H9 (cell line): ENCODE results near the gene SNAP25. TPM values are rescaled to one million over a fixed set of nuclear protein-coding genes. Genes with fewer than 3 reads are reported as not detected.

Experiments used
- DNase-seq: peaks from one replicate; pipeline ENCODE4 v3.0.0-alpha.2; 2017
- H2AFZ ChIP-seq: one replicate; pipeline ENCODE4 v1.6.1; 2013; ENCODE audit warnings: mild to moderate bottlenecking, low read length, control low read depth, moderate library complexity
- H2AK5ac ChIP-seq: 2 replicates; pipeline ENCODE4 v1.6.1; 2013; ENCODE audit warnings: low read length, control low read depth, mixed read lengths; ENCODE audit not compliant: insufficient read length
- H2BK120ac ChIP-seq: one replicate; pipeline ENCODE4 v1.6.1; 2013; ENCODE audit warnings: low read depth, mild to moderate bottlenecking, low read length, control low read depth, inconsistent platforms; ENCODE audit not compliant: poor library complexity, severe bottlenecking
- H2BK12ac ChIP-seq: 2 replicates; pipeline ENCODE4 v1.6.1; 2013; ENCODE audit warnings: low read length, control low read depth, mixed read lengths, low read depth; ENCODE audit not compliant: insufficient read length
- H2BK15ac ChIP-seq: 2 replicates; pipeline ENCODE4 v1.6.1; 2013; ENCODE audit warnings: low read depth, low read length, control low read depth
- H2BK20ac ChIP-seq: one replicate; pipeline ENCODE4 v1.6.1; 2013; ENCODE audit warnings: low read depth, mild to moderate bottlenecking, low read length, control low read depth, inconsistent platforms; ENCODE audit not compliant: poor library complexity, severe bottlenecking
- H2BK5ac ChIP-seq: 2 replicates; pipeline ENCODE4 v1.6.1; 2013; ENCODE audit warnings: low read length, control low read depth, mixed read lengths; ENCODE audit not compliant: insufficient read length
- H3K14ac ChIP-seq: 2 replicates; pipeline ENCODE4 v1.6.1; 2013; ENCODE audit warnings: low read length, control low read depth; ENCODE audit not compliant: insufficient read depth
- H3K18ac ChIP-seq: 2 replicates; pipeline ENCODE4 v1.6.1; 2013; ENCODE audit warnings: low read depth, mild to moderate bottlenecking, mixed read lengths, low read length, control low read depth; ENCODE audit not compliant: insufficient read length
- H3K23ac ChIP-seq: 2 replicates; pipeline ENCODE4 v1.6.1; 2013; ENCODE audit warnings: low read length, control low read depth, mixed read lengths, low read depth; ENCODE audit not compliant: insufficient read length
- H3K23me2 ChIP-seq: 2 replicates; pipeline ENCODE4 v1.6.1; 2013; ENCODE audit warnings: low read depth, mild to moderate bottlenecking, mixed read lengths, low read length, control low read depth; ENCODE audit not compliant: insufficient read length, poor library complexity, severe bottlenecking
- H3K27ac ChIP-seq: 2 replicates; pipeline ENCODE4 v1.5.1; 2013; ENCODE audit warnings: low read length, control low read depth, mixed read lengths, low read depth; ENCODE audit not compliant: insufficient read length
- H3K27me3 ChIP-seq: 2 replicates; pipeline ENCODE4 v1.6.1; 2013; ENCODE audit warnings: low read length, control low read depth, inconsistent platforms; ENCODE audit not compliant: insufficient read depth
- H3K4ac ChIP-seq: 2 replicates; pipeline ENCODE4 v1.6.1; 2013; ENCODE audit warnings: low read depth, mild to moderate bottlenecking, control low read depth, inconsistent platforms, low read length, moderate library complexity
- H3K4me1 ChIP-seq: 2 replicates; pipeline ENCODE4 v1.6.1; 2013; ENCODE audit warnings: low read length, control low read depth, inconsistent platforms; ENCODE audit not compliant: insufficient read depth
- H3K4me2 ChIP-seq: 2 replicates; pipeline ENCODE4 v1.6.1; 2013; ENCODE audit warnings: low read length, control low read depth, mixed read lengths; ENCODE audit not compliant: insufficient read length, insufficient read depth
- H3K56ac ChIP-seq: 2 replicates; pipeline ENCODE4 v1.6.1; 2013; ENCODE audit warnings: low read depth, mild to moderate bottlenecking, mixed read lengths, low read length, control low read depth; ENCODE audit not compliant: insufficient read length
- H3K79me1 ChIP-seq: 2 replicates; pipeline ENCODE4 v1.6.1; 2013; ENCODE audit warnings: low read depth, mild to moderate bottlenecking, moderate library complexity, low read length, control low read depth, inconsistent platforms; ENCODE audit not compliant: insufficient read depth, poor library complexity, severe bottlenecking
- H3K79me2 ChIP-seq: 2 replicates; pipeline ENCODE4 v1.6.1; 2013; ENCODE audit warnings: low read length, control low read depth, inconsistent platforms; ENCODE audit not compliant: insufficient read depth
- H3K9ac ChIP-seq: 2 replicates; pipeline ENCODE4 v1.6.1; 2013; ENCODE audit warnings: low read length, control low read depth, mixed read lengths; ENCODE audit not compliant: insufficient read length; ENCODE audit errors: extremely low read depth
- H3K9me3 ChIP-seq: one replicate; pipeline ENCODE4 v1.6.1; 2013; ENCODE audit warnings: low read depth, low read length, inconsistent platforms; ENCODE audit not compliant: control insufficient read depth
- H3T11ph ChIP-seq: one replicate; pipeline ENCODE4 v1.6.1; 2013; ENCODE audit warnings: mild to moderate bottlenecking, low read length, control low read depth, inconsistent platforms
- H4K20me1 ChIP-seq: one replicate; pipeline ENCODE4 v1.6.1; 2013; ENCODE audit not compliant: control insufficient read depth, insufficient read length, insufficient read depth
- H4K5ac ChIP-seq: 2 replicates; pipeline ENCODE4 v1.6.1; 2013; ENCODE audit warnings: low read depth, mild to moderate bottlenecking, mixed read lengths, low read length, control low read depth; ENCODE audit not compliant: insufficient read length
- H4K8ac ChIP-seq: replicated peaks from 2 replicates; pipeline ENCODE4 v1.6.1; 2013; ENCODE audit warnings: low read length, control low read depth, mixed read lengths, low read depth; ENCODE audit not compliant: insufficient read length
- H4K91ac ChIP-seq: 2 replicates; pipeline ENCODE4 v1.6.1; 2013; ENCODE audit warnings: low read depth, mild to moderate bottlenecking, moderate library complexity, mixed read lengths, low read length, control low read depth; ENCODE audit not compliant: insufficient read length
- H3K27ac Mint-ChIP-seq, 3 experiments: 2 replicates in 2 of 3; 3 replicates in 1 of 3; pipeline ENCODE4 v1.8.0; 2020 to 2021; ENCODE audit warnings: mixed read lengths in 3 of 3, mild to moderate bottlenecking in 1 of 3, moderate library complexity in 1 of 3
- H3K27me3 Mint-ChIP-seq: 2 replicates; pipeline ENCODE4 v1.8.0; 2021; ENCODE audit warnings: low read depth, mild to moderate bottlenecking, moderate library complexity, mixed read lengths
- H3K36me3 Mint-ChIP-seq, 3 experiments: 2 replicates in 2 of 3; 3 replicates in 1 of 3; pipeline ENCODE4 v1.8.0; 2020 to 2021; ENCODE audit warnings: low read depth in 3 of 3, mixed read lengths in 3 of 3; ENCODE audit not compliant: insufficient read depth in 1 of 3
- H3K4me1 Mint-ChIP-seq, 2 experiments: 2 replicates each; pipeline ENCODE4 v1.8.0; 2020; ENCODE audit warnings: mixed read lengths in 2 of 2
- H3K4me3 Mint-ChIP-seq, 2 experiments: 2 replicates in 1 of 2; 3 replicates in 1 of 2; pipeline ENCODE4 v1.8.0; 2020 to 2021; ENCODE audit warnings: mild to moderate bottlenecking in 2 of 2, mixed read lengths in 2 of 2, moderate library complexity in 1 of 2
- H3K9me3 Mint-ChIP-seq, 2 experiments: 2 replicates in 1 of 2; 3 replicates in 1 of 2; pipeline ENCODE4 v1.8.0; 2020; ENCODE audit warnings: mild to moderate bottlenecking in 2 of 2, mixed read lengths in 2 of 2, moderate library complexity in 1 of 2
- WGBS: extraction: QIAGEN DNeasy Blood & Tissue Kit; methylation state at CpG from one replicate; pipeline ENCODE4 v1.1.7; 2013; ENCODE audit warnings: missing lambda C conversion rate, low lambda C conversion rate, mixed read lengths; ENCODE audit not compliant: insufficient read length; ENCODE audit errors: extremely low coverage; 5-methylcytosine and 5-hydroxymethylcytosine counted together
- total RNA-seq: library from RNA; stranded (reverse); gene quantifications from 2 replicates; pipeline ENCODE4 v1.2.1, GENCODE V29; 2021
- TF ChIP-seq, protein P1 (sequence below): fragments of 200-600 bp; sonication (generic); conservative IDR thresholded peaks from 3 replicates; pipeline ENCODE4 v1.8.0; 2021; ENCODE audit warnings: antibody characterized with exemption, mild to moderate bottlenecking

SNAP25 gene
- total RNA-seq, 1 experiment from 2014 or later = 0.13 TPM

DNA sequence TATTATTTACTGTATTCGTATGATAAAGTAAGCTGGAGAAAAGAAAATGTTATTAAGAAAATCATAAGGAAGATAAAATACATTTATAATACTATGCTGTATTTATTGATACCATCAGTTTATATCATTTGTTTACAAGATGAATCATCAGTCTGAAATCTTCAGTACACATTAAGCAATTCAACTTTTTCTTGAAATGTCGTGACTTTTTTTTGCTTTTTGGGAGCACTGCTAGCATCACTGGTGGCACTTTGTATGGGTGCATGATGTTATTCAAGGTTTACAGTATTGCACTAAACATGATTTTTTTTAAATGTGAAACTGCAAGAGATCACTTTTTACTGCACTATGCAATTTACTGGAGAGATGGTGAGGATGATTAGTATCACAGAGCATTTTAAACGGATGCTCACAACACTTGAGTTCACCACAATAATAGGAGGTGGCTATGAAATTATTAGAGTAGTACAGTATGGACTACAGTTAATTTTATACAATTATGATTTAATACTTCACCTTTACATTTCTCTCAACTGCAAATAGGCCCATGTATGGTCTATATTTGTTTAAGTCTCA is 85.9 kb downstream of the SNAP25 start:
- Histone ChIP-seq H2BK20ac (no peak overlapping the region), H3K14ac (no peak overlapping the region), H2AK5ac (no peak overlapping the region), H3K27me3 (no peaks in the 10 kb centered on the region; the same call in 1 of the 2 replicates), H2BK120ac (no peak overlapping the region), H3K4me1 (peaks cover 7% of the 10 kb centered on the region; the same call in 1 of the 2 replicates), H2BK5ac (no peak overlapping the region), H3K79me1 (no peaks in the 10 kb centered on the region), H3T11ph (no peak overlapping the region), H2AFZ (no peak overlapping the region), H3K23ac (no peak overlapping the region), H4K5ac (no peak overlapping the region), H3K23me2 (no peaks in the 10 kb centered on the region), H2BK15ac (no peak overlapping the region), H2BK12ac (no peak overlapping the region), H3K56ac (no peak overlapping the region), H4K20me1 (no peaks in the 10 kb centered on the region), H3K9ac (no peak overlapping the region), H3K4me2 (no peak overlapping the region), H3K4ac (no peak overlapping the region), H3K18ac (no peak overlapping the region), H3K27ac (no peak overlapping the region), H4K8ac (no peak overlapping the region), H3K79me2 (no peaks in the 10 kb centered on the region), H4K91ac (no peak overlapping the region), H3K9me3 (no peaks in the 10 kb centered on the region)
- DNase-seq = no peak
- Mint-ChIP-seq H3K27ac (no peak overlapping the region), H3K36me3 (peaks cover 0 to 5% (median 0%) of the 10 kb centered on the region in 3 experiments; a peak in 3 of 7 replicates), H3K4me1 (peaks cover 31 to 37% of the 10 kb centered on the region in 2 experiments), H3K27me3 (no peaks in the 10 kb centered on the region), H3K4me3 (no peak overlapping the region), H3K9me3 (peaks cover 0 to 3% of the 10 kb centered on the region in 2 experiments; a peak in 1 of 5 replicates)
- no CpG with 5 or more reads among the region's 3 CpGs for WGBS
- TF ChIP-seq, protein P1, sequence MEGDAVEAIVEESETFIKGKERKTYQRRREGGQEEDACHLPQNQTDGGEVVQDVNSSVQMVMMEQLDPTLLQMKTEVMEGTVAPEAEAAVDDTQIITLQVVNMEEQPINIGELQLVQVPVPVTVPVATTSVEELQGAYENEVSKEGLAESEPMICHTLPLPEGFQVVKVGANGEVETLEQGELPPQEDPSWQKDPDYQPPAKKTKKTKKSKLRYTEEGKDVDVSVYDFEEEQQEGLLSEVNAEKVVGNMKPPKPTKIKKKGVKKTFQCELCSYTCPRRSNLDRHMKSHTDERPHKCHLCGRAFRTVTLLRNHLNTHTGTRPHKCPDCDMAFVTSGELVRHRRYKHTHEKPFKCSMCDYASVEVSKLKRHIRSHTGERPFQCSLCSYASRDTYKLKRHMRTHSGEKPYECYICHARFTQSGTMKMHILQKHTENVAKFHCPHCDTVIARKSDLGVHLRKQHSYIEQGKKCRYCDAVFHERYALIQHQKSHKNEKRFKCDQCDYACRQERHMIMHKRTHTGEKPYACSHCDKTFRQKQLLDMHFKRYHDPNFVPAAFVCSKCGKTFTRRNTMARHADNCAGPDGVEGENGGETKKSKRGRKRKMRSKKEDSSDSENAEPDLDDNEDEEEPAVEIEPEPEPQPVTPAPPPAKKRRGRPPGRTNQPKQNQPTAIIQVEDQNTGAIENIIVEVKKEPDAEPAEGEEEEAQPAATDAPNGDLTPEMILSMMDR = no peak
